T-helper 2 cell treated with Interferon-gamma antibody and Interleukin-4, amounts not matched to agents 100 ng/mL and 5 ng/mL, for 36 hours (primary cell): ENCODE results near the gene STOML2. TPM values are rescaled to one million over a fixed set of nuclear protein-coding genes. Genes with fewer than 3 reads are reported as not detected.

ENCODE experiments used
- intact Hi-C: fragments of 100-400 bp; cut with micrococcal nuclease; formaldehyde crosslinking; loops from one replicate; pipeline ENCODE4 v1.15.1; 2023
- total RNA-seq: library from RNA; stranded (reverse); gene quantifications from 2 replicates; pipeline ENCODE4 v1.2.3, GENCODE V29; 2022

The STOML2 gene
- total RNA-seq, 1 donor from 2014 or later, result 139 TPM

DNA sequence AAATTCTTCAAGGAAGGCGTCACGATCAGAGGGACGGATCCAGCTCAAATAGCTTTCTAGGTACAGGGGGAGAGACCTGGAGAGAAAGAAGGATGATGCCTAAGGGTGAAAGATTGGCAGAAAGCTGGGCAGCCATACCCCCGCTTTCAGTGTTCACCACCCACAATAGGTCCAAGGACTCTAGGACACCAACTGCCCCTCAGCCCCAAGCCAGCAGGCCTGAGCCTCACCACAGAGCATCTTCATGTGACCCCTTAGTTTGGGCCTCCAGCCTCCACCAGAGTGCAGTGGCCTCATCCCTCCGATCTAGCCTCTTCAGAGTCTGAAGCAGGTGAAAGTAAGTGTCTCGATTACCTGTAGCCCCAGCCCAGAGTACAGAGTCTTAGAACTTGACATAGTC lies 28.8 kb downstream of the STOML2 start:
- intact Hi-C loops, result loop anchor here (5.0 to 10.0 kb wide), 3 partner anchors 409 to 738 kb away; partner anchors contain the start of genes CCL27, SPAG8 and TESK1

- intact Hi-C loops, result loop anchor here (5.0 to 10.0 kb wide), 3 partner anchors 408 to 739 kb away; partner anchors contain the start of genes CCL27, SPAG8 and TESK1
Observed at GRCh38 chr9:35073279-35073612, 29.7 kb downstream of the STOML2 start.

DNA sequence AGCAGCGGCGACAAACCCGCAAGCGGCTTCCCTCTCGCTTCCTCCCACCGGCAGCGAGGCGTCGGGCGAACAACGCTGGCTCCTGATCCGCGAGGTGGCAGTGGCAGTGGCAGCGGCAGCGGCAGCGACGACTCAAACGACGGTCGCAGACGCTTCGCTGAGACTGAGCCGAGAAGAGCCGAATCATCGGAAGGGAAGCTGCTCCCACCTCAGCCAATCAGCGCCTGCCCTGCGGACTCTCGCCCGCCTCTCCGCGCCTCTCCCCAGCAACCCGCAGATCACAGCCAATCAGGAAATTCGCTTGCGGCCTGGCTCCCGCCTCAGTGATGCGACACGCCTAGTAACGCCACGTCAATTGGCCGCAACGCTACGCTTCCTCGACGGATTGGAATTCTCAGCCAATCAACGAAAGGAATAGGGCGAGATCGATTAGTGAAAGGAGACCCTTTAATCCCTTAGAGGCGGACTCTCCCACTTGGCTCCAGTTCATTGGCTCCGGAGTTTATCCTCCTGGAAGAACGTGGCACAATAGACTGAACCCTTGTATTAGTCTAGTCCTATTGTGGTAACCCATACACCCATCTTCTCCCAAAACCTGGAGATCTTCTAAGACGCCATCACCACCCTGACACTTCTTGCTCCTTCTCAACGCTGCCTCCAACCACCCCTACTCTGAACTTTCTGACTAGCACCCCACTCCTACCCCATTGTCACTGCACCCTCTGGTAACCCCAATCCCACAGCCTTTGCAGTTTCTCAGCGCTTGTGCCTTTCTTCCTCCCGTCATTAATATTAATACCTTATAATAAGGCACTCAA lies 30.3 kb downstream of the STOML2 start, which contains the start of gene VCP:
Gene VCP, minus strand, starts transcription at position 165 of the 818 bp plus-strand sequence. CDS start 272 bp downstream, outside the sequence.
- intact Hi-C loops, result loop anchor here (1.0 to 10.0 kb wide), 8 partner anchors 8 to 740 kb away; partner anchors contain the start of genes CCL27, DNAJB5, PIGO and SPAG8

GRCh38 chr9:35071814-35072460 lies 31.0 kb downstream of the STOML2 start:
- intact Hi-C loops, result loop anchor here (1.0 to 10.0 kb wide), 8 partner anchors 8 to 740 kb away; partner anchors contain the start of genes CCL27, DNAJB5, PIGO and SPAG8

DNA sequence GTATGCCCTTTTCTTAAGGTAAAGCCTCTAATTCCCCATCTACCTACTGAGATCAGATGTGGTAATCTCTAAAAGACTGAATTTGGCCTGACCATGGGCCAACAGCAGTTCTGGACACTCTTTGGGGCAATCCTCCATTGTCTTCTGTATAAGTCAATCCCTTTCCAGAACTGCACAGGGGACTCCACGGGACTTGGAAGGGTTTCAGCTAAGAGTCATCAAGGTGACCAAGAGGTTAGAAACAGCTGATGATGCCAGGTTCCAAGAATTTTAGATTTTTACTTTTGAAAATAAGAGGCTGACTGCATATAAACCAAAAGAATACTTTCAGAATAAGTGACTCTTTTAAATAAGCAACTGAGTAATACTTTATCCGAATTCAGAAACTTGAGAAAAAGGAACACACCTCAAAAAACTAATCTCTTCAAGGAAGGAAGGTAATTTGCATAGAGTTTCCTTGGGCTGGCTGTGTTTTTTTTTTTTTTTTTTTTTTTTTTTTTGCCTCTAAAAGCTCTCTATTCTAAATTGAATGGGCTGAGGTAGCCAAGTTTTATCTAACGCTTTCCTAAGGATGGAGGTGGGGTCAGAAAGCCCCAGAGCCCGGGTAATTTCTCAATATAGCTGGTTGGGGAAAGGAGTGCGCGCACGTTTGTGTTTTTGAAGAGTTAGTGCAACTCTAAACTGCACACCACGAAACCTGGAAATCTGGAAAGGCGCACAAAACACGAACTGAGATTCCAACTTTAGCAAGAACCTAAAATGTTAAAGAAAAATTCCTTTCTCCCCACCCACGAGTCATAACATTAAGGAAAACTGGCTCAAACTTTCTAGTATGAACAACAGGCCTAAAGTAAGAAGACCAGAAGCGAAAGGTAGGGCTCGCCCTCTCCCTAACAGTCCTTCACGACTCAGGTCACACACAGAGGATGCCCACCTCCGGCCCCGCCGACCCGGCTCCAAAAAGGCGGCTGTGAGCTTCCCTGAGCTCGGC lies 31.8 kb downstream of the STOML2 start:
- intact Hi-C loops, result loop anchor here (5.0 to 10.0 kb wide), 3 partner anchors 406 to 741 kb away; partner anchors contain the start of genes CCL27, SPAG8 and TESK1

- intact Hi-C loops, result no loop called here
Observed at GRCh38 chr9:35069020-35069419, 33.9 kb downstream of the STOML2 start.

GRCh38 chr9:35067056-35067455 lies 35.9 kb downstream of the STOML2 start:
- intact Hi-C loops, result no loop called here

DNA sequence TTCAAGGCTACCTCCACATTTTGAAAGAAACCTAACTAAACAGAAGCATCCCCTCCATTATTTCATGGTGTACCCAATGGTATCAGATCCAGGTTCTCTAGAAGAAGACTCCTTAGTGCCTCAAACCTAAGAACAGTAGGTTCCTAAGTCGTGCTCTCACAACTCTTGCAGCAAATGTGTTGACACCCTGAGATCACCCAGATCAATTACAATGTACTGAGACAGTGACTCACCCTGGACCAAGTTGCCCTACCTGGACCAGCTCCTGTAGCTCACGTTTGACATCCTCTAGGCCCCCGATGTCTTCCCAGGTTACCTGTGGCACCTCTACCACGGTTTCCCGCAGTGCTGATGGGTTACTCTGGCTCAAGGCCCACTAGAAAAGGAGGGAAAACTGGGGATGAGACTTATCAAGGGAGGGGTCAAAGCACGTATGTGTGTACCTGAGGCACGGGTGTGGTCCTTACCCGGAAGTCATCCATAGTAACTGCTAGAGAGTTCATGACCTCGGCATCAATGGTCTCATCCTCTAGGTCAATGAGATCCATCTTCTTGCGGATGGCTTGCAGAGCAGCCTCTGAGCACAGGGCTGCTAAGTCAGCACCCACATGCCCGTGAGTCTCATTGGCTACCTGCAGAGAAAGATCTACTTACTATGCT lies 42.3 kb downstream of the STOML2 start:
- intact Hi-C loops, result no loop called here

- intact Hi-C loops, result no loop called here
Observed at GRCh38 chr9:35059438-35059837, 43.5 kb downstream of the STOML2 start.

GRCh38 chr9:35057271-35057620 lies 45.7 kb downstream of the STOML2 start:
- intact Hi-C loops, result no loop called here

GRCh38 chr9:35056571-35057270 lies 46.2 kb downstream of the STOML2 start:
- intact Hi-C loops, result no loop called here

DNA sequence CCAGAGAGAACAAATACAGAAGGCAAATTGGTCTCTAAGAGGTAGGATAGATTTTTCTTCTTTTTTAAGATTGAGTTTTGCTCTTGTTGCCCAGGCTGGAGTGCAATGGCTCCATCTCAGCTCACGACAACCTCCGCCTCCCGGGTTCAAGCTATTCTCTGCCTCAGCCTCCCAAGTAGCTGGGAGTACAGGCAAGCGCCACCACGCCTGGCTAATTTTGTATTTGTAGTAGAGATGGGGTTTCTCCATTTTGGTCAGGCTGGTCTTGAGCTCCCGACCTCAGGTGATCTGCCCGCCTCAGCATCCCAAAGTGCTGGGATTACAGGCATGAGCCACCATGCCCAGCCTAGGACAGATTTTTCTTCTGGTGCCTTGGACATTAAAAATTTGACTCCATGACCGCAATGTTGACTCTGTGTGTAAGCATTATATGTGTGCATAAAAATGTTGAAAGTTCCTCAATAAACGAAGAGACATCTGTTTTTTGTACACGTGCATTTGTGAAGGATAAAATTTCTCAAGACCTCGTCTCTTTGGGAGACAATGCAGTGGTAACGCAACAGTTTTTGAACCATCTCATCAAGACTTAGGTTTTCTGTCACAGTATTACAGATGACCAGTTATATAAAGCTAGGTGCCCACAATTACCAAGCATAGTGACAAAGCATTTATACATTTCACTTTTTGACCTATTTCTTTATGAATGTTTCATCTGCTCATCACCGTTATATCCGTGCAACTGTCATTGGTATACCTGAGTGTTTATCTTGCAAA lies 47.9 kb downstream of the STOML2 start:
- intact Hi-C loops, result loop anchor here (1.0 kb wide), 1 partner anchor 11 kb away; no protein-coding TSS in a partner anchor

DNA sequence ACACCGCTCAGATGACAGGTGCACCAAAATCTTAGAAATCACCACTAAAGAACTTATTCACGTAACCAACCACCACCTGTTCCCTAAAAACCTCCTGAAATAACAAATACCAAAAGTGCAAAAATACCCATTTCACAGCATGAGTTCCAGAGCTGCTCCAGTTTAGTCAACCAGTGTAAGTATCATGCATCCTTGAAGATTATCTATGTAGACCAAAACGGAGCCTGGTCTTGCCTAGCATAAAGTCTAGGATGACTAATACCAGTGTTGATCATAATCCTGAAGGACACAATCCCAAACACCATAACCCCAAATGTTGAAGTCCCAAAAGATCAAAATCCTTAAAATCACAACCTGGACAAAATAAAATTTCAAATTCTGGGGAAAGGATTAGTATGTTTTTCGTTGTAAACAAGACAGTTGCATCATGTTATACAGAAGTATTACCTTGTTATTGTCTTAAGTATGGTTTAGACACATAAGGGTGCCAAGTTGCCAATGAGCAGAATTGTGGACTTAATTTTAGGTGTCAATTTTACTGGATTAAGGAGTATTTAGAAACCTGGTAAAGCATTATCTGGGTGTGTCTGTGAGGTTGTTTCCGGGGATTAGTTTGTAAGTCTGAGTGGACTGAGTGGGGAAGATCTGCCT lies 48.6 kb downstream of the STOML2 start:
- intact Hi-C loops, result loop anchor here (1.0 kb wide), 1 partner anchor 10 kb away; no protein-coding TSS in a partner anchor

DNA sequence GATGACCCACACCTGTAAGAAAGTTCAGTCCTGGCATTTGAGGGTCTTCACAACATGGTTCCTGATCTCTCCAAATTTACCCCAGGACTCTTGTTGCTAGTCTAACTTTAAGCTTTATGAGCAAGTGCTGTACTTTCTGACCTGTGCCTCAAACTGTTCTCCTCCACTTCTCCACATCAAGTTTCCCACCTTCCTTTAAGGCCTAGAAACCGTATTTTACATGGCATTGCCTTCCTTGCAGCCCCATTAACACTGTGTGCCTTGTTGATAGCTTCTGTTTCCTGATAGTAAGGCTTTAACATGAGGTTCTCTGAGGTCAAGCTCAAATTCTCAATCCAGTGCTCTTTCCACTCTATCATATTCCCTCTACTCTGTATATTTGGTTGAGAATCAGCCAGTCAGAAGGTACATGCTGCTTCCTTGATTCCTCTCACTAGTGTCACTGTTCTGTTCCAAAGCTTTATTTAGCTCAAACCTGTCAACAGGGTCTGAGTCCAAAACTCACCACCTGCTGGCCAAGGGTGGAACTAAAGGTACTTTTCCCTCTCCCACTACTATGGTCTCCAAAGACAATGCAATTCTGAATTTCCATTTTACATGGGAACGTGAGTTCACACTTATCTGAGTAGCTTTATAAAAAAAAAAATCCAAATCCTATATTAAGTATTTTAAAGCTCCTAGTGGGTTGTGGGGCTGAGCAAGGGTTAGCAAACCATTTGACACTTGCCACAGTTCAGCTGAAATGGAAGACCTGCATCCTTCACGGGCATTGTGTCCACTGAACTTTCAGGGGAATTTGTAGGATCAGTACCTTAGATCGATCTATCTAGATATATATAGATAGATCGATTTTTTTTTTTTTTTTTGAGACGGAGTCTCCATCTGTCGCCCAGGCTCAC lies 51.6 kb downstream of the STOML2 start:
- intact Hi-C loops, result loop anchor here (1.0 kb wide), 1 partner anchor 152 kb away; no protein-coding TSS in a partner anchor
